Fibroblast of lung (primary cell): ENCODE data around the gene RUVBL2. TPM values are rescaled to one million over a fixed set of nuclear protein-coding genes. Genes with fewer than 3 reads are reported as not detected.

Experiments used
- DNase-seq, 2 donors: peaks; one replicate each; pipeline versions ENCODE4 v3.0.0 to v3.0.0-alpha.2; 2010; ENCODE audit warnings: low read depth in 2 of 2
- H2AFZ ChIP-seq: 2 replicates; pipeline ENCODE4 v1.5.1; 2012; ENCODE audit warnings: low read length, control low read depth, inconsistent platforms
- H3K27ac ChIP-seq: 2 replicates; pipeline ENCODE4 v1.5.1; 2011; ENCODE audit warnings: low read length, control low read depth; ENCODE audit not compliant: insufficient read depth
- H3K27me3 ChIP-seq: 2 replicates; pipeline ENCODE4 v1.5.1; 2011; ENCODE audit warnings: mild to moderate bottlenecking, low read length; ENCODE audit not compliant: control insufficient read depth, insufficient read depth
- H3K36me3 ChIP-seq: 2 replicates; pipeline ENCODE4 v1.5.1; 2011; ENCODE audit warnings: low read length; ENCODE audit not compliant: control insufficient read depth, insufficient read depth
- H3K4me1 ChIP-seq: 2 replicates; pipeline ENCODE4 v1.5.1; 2011; ENCODE audit warnings: low read length; ENCODE audit not compliant: control insufficient read depth, insufficient read depth; ENCODE audit errors: extremely low read depth
- H3K4me2 ChIP-seq: 2 replicates; pipeline ENCODE4 v1.5.1; 2011; ENCODE audit warnings: low read length, control low read depth; ENCODE audit not compliant: insufficient read depth; ENCODE audit errors: extremely low read depth
- H3K4me3 ChIP-seq, 4 experiments: fragments of 200-600 bp in 1 of 4; sonication (generic) in 1 of 4; replicated peaks in 1 of 4; 2 replicates each; pipeline ENCODE4 v1.5.1; 2011 to 2016; ENCODE audit warnings: low read length in 4 of 4, low read depth in 3 of 4, mild to moderate bottlenecking in 3 of 4, control low read depth in 2 of 4, inconsistent platforms in 1 of 4, mixed read lengths in 1 of 4; ENCODE audit not compliant: insufficient read depth in 1 of 4; ENCODE audit errors: control extremely low read depth in 1 of 4
- H3K79me2 ChIP-seq: 2 replicates; pipeline ENCODE4 v1.5.1; 2012; ENCODE audit warnings: mild to moderate bottlenecking, low read length, inconsistent platforms; ENCODE audit not compliant: control insufficient read depth, insufficient read depth
- H3K9ac ChIP-seq: 2 replicates; pipeline ENCODE4 v1.5.1; 2011; ENCODE audit warnings: mild to moderate bottlenecking, low read length, control low read depth; ENCODE audit not compliant: insufficient read depth
- H3K9me3 ChIP-seq: 2 replicates; pipeline ENCODE4 v1.5.1; 2012; ENCODE audit warnings: low read depth, low read length; ENCODE audit not compliant: control insufficient read depth, insufficient read depth
- H4K20me1 ChIP-seq: 2 replicates; pipeline ENCODE4 v1.5.1; 2011; ENCODE audit warnings: low read length; ENCODE audit not compliant: control insufficient read depth, insufficient read depth; ENCODE audit errors: extremely low read depth
- EZH2 ChIP-seq: IDR thresholded peaks from 2 replicates; pipeline ENCODE4 v1.5.1; 2012; ENCODE audit warnings: low read length, control low read depth, mild to moderate bottlenecking; ENCODE audit errors: missing control alignments
- polyA plus RNA-seq, 2 donors: library from polyadenylated mRNA; depleted of rRNA in 1 of 2; stranded (reverse) in 1 of 2; unstranded in 1 of 2; fragments of >200 nt; gene quantifications; 2 replicates each; pipeline ENCODE4 v1.2.1, GENCODE V29; 2011 to 2012; ENCODE audit warnings: missing spikeins in 1 of 2
- total RNA-seq: library from RNA; depleted of rRNA; stranded (reverse); fragments of >200 nt; gene quantifications from 2 replicates; pipeline ENCODE4 v1.2.1, GENCODE V29; 2014
- TF ChIP-seq, protein P1 (sequence below), 2 donors: IDR thresholded peaks in 1 of 2; conservative IDR thresholded peaks in 1 of 2; 1 replicate in 1 of 2; 2 replicates in 1 of 2; pipeline ENCODE4 v1.5.1; 2011 to 2012; ENCODE audit warnings: low read length in 2 of 2, control low read depth in 1 of 2, inconsistent platforms in 1 of 2, low read depth in 1 of 2, mild to moderate bottlenecking in 1 of 2

The RUVBL2 gene
- total and polyA plus RNA-seq, 2 donors (not counting 1 experiment from before 2014, with no cell fraction given) = 77.6 to 158 TPM

DNA sequence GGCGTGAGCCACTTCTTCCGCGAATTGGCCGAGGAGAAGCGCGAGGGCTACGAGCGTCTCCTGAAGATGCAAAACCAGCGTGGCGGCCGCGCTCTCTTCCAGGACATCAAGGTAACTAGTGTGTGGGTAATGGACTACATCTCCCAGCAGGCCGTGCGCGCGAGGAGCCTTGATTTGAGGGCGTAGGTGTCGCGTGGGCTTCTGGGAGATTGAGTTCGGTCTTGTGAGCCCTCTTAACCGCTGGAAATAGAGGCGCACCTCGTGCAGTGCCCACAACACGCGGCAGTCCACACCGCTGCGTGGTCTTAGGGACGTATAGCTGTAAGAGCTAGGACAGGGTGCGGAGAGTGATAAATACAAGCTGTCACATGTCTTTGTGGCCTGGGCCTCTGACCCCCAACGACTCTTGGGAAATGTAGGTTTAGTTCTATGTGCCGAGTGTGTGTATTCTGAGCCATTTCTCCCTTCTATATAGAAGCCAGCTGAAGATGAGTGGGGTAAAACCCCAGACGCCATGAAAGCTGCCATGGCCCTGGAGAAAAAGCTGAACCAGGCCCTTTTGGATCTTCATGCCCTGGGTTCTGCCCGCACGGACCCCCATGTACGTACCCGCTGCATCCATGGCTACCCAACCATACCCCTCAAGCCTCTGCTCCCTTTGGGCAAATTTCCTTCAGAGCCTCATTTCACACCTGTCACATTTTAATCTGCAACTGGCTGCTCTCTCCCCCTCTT is 27.7 kb upstream of the RUVBL2 start:
- peak; percentile 80 for DNase-seq
- H3K4me3 ChIP-seq = peak overlapping the region; percentile 39 to 99 (median 79)

DNA sequence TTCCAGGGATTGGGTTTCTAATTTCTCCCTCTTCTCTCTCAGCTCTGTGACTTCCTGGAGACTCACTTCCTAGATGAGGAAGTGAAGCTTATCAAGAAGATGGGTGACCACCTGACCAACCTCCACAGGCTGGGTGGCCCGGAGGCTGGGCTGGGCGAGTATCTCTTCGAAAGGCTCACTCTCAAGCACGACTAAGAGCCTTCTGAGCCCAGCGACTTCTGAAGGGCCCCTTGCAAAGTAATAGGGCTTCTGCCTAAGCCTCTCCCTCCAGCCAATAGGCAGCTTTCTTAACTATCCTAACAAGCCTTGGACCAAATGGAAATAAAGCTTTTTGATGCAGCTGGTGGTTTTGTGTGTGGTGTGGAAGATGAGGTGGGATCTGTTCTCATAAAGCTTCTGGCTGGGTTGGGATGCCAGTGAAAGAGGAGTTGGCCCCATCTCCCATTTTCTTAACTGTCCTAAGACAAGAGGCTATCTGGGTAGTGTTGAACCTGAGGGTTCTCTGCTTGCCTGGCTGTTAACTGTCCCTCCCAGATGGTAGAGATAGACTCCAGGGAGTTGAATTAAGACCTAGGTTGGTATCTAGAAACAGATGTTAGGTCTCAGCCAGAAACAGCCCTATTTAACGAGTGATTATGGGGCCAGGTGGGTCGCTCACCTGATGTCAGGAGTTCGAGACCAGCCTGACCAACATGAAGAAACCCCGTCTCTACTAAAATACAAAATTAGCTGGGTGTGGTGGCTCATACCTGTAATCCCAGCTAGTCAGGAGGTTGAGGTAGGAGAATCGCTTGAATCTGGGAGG is 26.9 kb upstream of the RUVBL2 start:
- peak overlapping the region; percentile 34 for H3K9ac ChIP-seq
- H3K4me2 ChIP-seq = peak overlapping the region; percentile 85
- H3K79me2 ChIP-seq = peaks cover 19% of the 10 kb centered on the region
- H4K20me1 ChIP-seq = peaks cover 6% of the 10 kb centered on the region
- DNase-seq = no peak
- no peaks in the 10 kb centered on the region for H3K9me3 ChIP-seq
- no peak overlapping the region for H2AFZ ChIP-seq
- TF ChIP-seq, protein P1, sequence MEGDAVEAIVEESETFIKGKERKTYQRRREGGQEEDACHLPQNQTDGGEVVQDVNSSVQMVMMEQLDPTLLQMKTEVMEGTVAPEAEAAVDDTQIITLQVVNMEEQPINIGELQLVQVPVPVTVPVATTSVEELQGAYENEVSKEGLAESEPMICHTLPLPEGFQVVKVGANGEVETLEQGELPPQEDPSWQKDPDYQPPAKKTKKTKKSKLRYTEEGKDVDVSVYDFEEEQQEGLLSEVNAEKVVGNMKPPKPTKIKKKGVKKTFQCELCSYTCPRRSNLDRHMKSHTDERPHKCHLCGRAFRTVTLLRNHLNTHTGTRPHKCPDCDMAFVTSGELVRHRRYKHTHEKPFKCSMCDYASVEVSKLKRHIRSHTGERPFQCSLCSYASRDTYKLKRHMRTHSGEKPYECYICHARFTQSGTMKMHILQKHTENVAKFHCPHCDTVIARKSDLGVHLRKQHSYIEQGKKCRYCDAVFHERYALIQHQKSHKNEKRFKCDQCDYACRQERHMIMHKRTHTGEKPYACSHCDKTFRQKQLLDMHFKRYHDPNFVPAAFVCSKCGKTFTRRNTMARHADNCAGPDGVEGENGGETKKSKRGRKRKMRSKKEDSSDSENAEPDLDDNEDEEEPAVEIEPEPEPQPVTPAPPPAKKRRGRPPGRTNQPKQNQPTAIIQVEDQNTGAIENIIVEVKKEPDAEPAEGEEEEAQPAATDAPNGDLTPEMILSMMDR (conservative IDR thresholded peaks at IDR 0.05 in 1 of 2, IDR thresholded peaks at IDR 0.05 in 1 of 2; ENCODE audit: low read depth in 1 of 2, low read length in 2 of 2) = no peak
- TF ChIP-seq EZH2 = no peak
- H3K36me3 ChIP-seq = peaks cover 22% of the 10 kb centered on the region
- H3K27ac ChIP-seq = peak overlapping the region; percentile 23
- peak overlapping the region; percentile 39 to 99 (median 79) for H3K4me3 ChIP-seq
- H3K27me3 ChIP-seq = no peaks in the 10 kb centered on the region
- H3K4me1 ChIP-seq = peaks cover 19% of the 10 kb centered on the region

More for the DNA sequence above, 27.7 kb upstream of the RUVBL2 start:
- no peaks in the 10 kb centered on the region for H3K9me3 ChIP-seq
- peak overlapping the region; percentile 34 for H3K9ac ChIP-seq
- TF ChIP-seq, protein P1 (conservative IDR thresholded peaks at IDR 0.05 in 1 of 2, IDR thresholded peaks at IDR 0.05 in 1 of 2; ENCODE audit: low read depth in 1 of 2, low read length in 2 of 2) = no peak
- TF ChIP-seq EZH2 = no peak
- H4K20me1 ChIP-seq = peaks cover 6% of the 10 kb centered on the region
- H2AFZ ChIP-seq = no peak overlapping the region
- H3K27me3 ChIP-seq = no peaks in the 10 kb centered on the region
- peaks cover 19% of the 10 kb centered on the region for H3K79me2 ChIP-seq
- peaks cover 19% of the 10 kb centered on the region for H3K4me1 ChIP-seq
- H3K36me3 ChIP-seq = peaks cover 27% of the 10 kb centered on the region
- H3K27ac ChIP-seq = peak overlapping the region; percentile 23
- H3K4me2 ChIP-seq = peak overlapping the region; percentile 85
